ENCODE data around the gene ZDHHC7. TPM values are rescaled to one million over a fixed set of nuclear protein-coding genes. Genes with fewer than 3 reads are reported as not detected.

The ZDHHC7 gene
- total RNA-seq, 6 experiments from 2014 or later = 73.9 to 90.4 (median 78.1) TPM

DNA sequence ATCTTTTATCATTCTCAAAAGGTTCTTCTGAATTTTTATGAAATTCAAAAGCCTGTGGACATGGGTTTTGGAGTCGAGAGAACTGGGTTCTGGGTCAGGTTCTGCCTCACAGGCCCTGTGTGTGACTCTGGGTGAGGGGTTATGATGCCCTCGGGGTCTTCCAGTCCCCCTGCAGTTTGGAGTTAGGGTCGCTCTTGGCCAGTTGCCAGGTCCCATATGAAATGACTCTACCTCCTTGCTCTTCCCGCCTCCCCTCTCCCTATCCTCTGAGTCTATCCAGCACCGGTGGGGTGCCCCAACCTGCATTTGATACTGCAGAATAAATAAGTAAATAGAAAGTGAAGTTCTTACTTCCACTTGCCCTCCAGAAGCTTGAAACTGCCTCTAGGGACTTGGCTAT, 54.1 kb downstream of the ZDHHC7 start:
- Mint-ChIP-seq H3K4me1 (ENCODE audit: low read depth) (no peaks in the 10 kb centered on the region), H3K36me3 (ENCODE audit: low read depth) (no peaks in the 10 kb centered on the region), H3K27me3 (ENCODE audit: insufficient read depth) (peaks cover 4% of the 10 kb centered on the region), H3K27ac (no peak overlapping the region), H3K4me3 (no peak overlapping the region), H3K9me3 (no peaks in the 10 kb centered on the region)
- DNase-seq = no peak
- TF ChIP-seq, protein P1, sequence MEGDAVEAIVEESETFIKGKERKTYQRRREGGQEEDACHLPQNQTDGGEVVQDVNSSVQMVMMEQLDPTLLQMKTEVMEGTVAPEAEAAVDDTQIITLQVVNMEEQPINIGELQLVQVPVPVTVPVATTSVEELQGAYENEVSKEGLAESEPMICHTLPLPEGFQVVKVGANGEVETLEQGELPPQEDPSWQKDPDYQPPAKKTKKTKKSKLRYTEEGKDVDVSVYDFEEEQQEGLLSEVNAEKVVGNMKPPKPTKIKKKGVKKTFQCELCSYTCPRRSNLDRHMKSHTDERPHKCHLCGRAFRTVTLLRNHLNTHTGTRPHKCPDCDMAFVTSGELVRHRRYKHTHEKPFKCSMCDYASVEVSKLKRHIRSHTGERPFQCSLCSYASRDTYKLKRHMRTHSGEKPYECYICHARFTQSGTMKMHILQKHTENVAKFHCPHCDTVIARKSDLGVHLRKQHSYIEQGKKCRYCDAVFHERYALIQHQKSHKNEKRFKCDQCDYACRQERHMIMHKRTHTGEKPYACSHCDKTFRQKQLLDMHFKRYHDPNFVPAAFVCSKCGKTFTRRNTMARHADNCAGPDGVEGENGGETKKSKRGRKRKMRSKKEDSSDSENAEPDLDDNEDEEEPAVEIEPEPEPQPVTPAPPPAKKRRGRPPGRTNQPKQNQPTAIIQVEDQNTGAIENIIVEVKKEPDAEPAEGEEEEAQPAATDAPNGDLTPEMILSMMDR (IDR thresholded peaks at IDR 0.05) = no peak

DNA sequence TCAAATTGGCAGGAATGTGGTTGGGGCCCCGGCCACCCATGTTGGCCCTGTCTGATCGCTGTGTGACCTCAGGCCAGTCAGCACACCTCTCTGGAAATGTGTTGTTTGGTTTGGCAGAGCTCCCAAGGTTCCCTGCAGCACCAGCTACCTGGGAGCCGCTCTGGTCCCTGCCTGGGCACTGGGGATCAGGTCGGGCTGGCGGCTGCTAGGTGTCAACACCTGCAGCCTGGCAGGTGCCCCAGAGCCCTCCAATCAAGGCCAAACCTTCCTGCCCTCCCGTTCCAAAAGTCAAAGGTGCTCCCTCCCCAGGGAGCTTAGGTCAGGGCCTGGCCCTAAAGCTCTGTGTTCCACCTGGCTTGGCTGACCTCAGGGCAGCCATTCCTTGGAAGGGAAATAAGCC, 55.9 kb downstream of the ZDHHC7 start:
- DNase-seq = no peak
- Mint-ChIP-seq H3K4me3 (no peak overlapping the region), H3K4me1 (ENCODE audit: low read depth) (no peaks in the 10 kb centered on the region), H3K36me3 (ENCODE audit: low read depth) (no peaks in the 10 kb centered on the region), H3K27me3 (ENCODE audit: insufficient read depth) (no peaks in the 10 kb centered on the region; the same call in none of the 2 replicates), H3K9me3 (no peaks in the 10 kb centered on the region), H3K27ac (no peak overlapping the region)
- TF ChIP-seq, protein P1 (IDR thresholded peaks at IDR 0.05) = no peak

DNA sequence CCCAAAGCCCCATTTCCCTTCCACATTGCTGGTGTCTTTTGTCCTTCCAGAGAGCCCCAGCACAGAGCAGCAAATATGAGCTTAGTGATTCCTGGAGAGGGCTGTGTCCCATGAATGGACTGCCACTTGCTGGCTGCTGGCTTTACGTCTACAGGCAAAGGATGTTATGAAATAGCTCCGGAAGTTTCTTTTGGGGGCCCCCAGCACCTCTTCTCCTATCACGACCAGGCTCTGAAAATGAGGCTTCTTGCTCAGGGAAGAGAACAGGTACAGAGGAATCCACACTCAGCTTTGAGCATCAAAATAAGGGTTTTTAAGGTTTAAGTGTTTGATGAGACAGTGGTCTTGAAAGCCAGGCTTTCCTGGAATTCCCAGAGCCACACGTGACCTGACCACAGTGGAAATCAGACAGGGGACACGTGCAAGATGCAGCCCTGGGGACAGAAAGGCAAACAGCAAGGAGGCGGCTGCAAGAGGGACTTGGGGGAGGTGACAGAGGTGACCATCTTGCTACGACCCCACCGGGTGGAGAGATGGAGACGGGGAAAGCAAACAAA, 58.1 kb downstream of the ZDHHC7 start:
- Mint-ChIP-seq H3K27me3 (ENCODE audit: insufficient read depth) (no peaks in the 10 kb centered on the region; the same call in none of the 2 replicates), H3K36me3 (ENCODE audit: low read depth) (no peaks in the 10 kb centered on the region), H3K4me3 (no peak overlapping the region), H3K9me3 (no peaks in the 10 kb centered on the region), H3K4me1 (ENCODE audit: low read depth) (no peaks in the 10 kb centered on the region), H3K27ac (no peak overlapping the region; the same call in 1 of the 2 replicates)
- TF ChIP-seq, protein P1 (IDR thresholded peaks at IDR 0.05) = no peak
- DNase-seq = no peak

DNA sequence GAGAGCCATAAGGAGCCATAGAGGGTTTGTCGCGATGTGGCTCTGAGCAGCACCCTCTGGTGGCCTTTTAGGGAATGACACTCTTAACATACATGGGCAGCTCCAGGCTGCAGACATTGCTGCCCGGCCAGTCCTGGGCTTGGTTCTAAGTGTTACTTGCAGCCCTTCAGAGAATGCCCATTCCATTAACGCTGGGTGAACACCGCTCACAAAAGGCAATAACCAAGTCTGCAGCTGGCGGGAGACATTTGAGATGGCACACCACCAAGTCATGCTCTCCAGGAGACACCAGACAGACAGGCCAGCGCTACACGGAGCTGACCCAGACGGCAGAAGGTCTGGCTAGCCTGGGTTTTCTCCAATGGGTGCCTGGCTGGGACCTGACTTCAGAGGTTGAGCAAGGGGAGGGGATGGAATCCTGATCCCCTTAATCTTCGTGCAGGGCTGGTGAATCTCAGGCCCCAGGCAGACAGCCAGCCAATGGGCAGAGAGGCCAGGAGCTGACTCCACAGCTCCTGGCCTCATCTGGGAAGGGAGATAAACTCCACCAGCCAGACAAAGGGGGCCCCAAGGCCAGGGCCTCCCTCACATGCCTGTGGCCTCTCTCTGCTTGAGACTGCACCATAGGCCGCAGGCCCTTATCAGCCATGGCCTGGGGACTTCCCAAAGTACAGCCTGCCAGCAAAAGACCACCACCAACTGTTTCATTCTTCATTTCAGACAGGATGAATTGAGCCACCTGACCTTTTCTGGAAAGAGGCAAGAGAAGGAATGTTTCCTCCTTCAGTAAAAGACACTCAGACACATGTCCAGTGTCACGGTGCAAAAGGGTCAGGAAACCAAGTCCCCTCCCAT, 58.8 kb downstream of the ZDHHC7 start:
- H3K36me3 Mint-ChIP-seq (ENCODE audit: low read depth) = no peaks in the 10 kb centered on the region
- H3K4me1 Mint-ChIP-seq (ENCODE audit: low read depth) = no peaks in the 10 kb centered on the region
- no peak overlapping the region for H3K27ac Mint-ChIP-seq
- H3K4me3 Mint-ChIP-seq = no peak overlapping the region
- TF ChIP-seq, protein P1 (IDR thresholded peaks at IDR 0.05) = peak; percentile 96
- peak; percentile 67 for DNase-seq
- no peaks in the 10 kb centered on the region; the same call in none of the 2 replicates for H3K27me3 Mint-ChIP-seq (ENCODE audit: insufficient read depth)
- H3K9me3 Mint-ChIP-seq = no peaks in the 10 kb centered on the region

DNA sequence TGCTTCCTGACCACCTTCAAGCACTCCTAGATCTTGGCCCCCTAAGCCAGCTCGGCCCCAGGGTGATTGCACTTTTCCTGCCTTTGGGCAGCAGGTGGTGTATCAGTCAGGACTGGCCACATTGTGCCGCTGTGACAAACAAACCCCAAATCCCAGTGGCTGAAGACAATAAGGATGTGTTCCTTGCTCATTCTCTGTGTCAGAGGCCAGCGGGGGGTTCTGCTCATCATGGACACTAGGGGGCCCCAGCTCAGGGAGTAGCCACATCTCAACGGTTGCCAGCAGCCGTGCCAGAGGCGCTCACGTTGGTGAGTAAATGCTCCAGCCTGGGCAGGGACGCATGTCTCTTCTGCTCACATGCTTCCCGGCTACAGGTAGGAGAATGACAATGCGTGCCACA, 60.4 kb downstream of the ZDHHC7 start:
- Mint-ChIP-seq H3K9me3 (no peaks in the 10 kb centered on the region), H3K27ac (no peak overlapping the region), H3K4me1 (ENCODE audit: low read depth) (no peaks in the 10 kb centered on the region), H3K4me3 (no peak overlapping the region), H3K27me3 (ENCODE audit: insufficient read depth) (peaks cover 2% of the 10 kb centered on the region), H3K36me3 (ENCODE audit: low read depth) (no peaks in the 10 kb centered on the region)
- no peak for DNase-seq
- TF ChIP-seq, protein P1 (IDR thresholded peaks at IDR 0.05) = peak; percentile 66

Measured in HFFc6 (cell line).